HCEC 1CT (cell line): ENCODE data around the gene PPM1D.
"Not testable (repeated sequence)": the region's sequence is repeated elsewhere in the genome, so short reads cannot be mapped to it uniquely, and the experiment has no call there.

Experiments
- DNase-seq: peaks from one replicate; pipeline ENCODE4 v3.0.0-alpha.2; 2017

Gene PPM1D

DNA sequence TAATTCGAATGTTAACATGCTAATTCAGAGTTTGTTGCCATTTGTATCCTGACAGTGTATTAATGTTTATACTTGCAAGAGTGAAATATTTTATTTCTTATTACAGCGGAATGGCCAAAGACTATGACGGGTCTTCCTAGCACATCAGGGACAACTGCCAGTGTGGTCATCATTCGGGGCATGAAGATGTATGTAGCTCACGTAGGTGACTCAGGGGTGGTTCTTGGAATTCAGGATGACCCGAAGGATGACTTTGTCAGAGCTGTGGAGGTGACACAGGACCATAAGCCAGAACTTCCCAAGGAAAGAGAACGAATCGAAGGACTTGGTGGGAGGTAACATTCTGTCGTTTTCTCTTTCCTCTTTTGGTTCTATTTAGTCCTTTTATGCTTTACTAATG, 23.4 kb downstream of the PPM1D start:
- DNase-seq = no peak

- no peak for DNase-seq
Observed at GRCh38 chr17:60627124-60627523, 27.1 kb downstream of the PPM1D start.

DNA sequence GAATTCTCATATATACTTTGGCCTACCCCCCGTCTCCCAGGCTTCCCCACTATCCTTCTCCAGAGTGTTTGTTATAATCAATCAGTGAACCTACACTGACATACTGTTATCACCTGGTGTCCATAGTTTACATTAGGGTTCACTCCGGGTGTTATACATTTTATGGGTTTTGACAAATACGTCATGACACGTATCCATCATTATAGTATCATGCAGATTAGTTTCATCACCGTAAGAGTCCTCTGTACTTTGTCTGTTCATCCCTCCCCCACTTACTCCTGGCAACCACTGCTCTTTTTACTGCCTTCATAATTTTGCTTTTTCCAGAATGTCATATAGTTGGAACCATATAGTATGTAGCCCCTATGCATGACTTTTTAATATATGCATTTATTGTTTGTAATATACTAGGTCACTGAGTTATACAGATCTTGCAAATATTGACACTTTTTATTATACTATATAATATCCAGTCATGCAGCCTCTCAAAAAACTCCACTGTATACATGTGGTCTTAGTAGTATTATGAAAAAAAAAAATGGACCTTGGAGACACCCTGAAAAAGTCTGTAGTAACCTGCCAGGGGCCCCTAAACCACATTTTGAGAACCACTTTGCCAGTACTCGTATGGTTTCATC, 28.4 kb downstream of the PPM1D start:
- no peak for DNase-seq

DNA sequence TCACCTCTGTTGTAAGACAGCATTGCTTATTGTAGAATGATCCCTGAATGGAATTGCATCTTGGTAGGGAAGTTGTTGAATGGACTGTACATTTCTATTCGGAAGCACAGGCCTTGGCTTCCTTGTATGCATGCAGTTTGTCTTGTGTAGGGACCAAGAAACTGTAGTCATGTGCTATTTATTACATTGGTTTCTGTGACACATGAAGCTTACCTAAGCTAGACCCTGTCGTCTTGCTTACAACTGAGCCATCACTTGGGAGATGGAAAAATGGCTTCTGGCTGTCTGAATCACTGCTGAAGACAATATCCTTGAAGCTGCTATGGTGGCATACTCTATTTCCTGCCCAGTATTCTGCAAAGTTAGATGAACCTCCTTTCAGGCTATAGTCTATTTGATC, 29.1 kb downstream of the PPM1D start:
- no peak for DNase-seq

- DNase-seq = no peak
Observed at GRCh38 chr17:60630352-60630751, 30.4 kb downstream of the PPM1D start.

DNA sequence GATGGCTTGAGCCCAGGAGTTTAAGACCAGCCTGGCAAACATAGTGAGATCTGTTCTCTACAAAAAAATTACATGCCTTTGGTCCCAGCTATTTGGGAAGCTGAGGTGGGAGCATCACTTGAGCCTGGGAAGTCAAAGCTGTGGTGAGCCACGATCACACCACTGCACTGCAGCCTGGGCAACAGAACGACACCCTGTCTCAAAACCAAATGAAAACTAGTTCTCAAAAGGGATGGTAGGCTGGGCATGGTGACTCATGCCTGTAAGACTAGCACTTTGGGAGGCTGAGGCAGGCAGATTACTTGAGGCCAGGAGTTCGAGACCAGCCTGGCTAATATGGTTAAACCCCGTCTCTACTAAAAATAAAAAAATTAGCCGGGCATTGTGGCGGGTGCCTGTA, 31.1 kb downstream of the PPM1D start:
- no peak for DNase-seq

- no peak for DNase-seq
Observed at GRCh38 chr17:60637683-60638082, 37.7 kb downstream of the PPM1D start.

DNA sequence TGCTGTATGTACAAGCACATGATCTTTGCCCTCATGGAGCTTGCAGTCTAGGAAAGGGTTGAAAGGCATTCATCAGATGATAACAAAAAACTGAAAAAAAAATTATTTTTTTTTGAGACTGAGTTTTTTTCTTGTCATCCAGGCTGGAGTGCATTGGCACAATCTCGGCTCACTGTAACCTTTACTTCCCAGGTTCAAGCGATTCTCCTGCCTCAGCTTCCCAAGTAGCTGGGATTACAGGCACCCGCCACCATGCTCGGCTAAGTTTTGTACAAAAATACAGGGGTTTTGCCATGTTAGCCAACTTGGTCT, 39.0 kb downstream of the PPM1D start:
- DNase-seq = no peak

- peak; percentile 31 for DNase-seq
Observed at GRCh38 chr17:60640503-60640902, 40.5 kb downstream of the PPM1D start.

GRCh38 chr17:60641126-60641525, 41.1 kb downstream of the PPM1D start:
- DNase-seq = peak; percentile 35

GRCh38 chr17:60641810-60642220, 41.8 kb downstream of the PPM1D start:
- peak; percentile 76 for DNase-seq

GRCh38 chr17:60645918-60646523, 46.0 kb downstream of the PPM1D start:
- DNase-seq = no peak

- no peak for DNase-seq
Observed at GRCh38 chr17:60646701-60647100, 46.7 kb downstream of the PPM1D start.

DNA sequence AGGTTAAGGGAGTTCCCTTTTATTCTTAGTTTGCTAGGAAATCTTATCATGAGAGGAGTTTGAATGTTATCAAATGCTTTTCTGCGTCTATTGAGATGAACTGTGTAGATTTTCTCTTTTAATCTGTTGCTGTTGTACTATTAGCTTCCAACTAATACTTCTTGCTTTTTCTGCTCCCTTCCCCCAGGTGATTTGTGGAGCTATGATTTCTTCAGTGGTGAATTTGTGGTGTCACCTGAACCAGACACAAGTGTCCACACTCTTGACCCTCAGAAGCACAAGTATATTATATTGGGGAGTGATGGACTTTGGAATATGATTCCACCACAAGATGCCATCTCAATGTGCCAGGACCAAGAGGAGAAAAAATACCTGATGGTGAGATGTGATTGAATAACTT, 47.7 kb downstream of the PPM1D start:
- no peak for DNase-seq

GRCh38 chr17:60652454-60653247, 52.7 kb downstream of the PPM1D start:
- DNase-seq = no peak

GRCh38 chr17:60653569-60653968, 53.6 kb downstream of the PPM1D start:
- no peak for DNase-seq

GRCh38 chr17:60656499-60656898, 56.5 kb downstream of the PPM1D start:
- DNase-seq = no peak

DNA sequence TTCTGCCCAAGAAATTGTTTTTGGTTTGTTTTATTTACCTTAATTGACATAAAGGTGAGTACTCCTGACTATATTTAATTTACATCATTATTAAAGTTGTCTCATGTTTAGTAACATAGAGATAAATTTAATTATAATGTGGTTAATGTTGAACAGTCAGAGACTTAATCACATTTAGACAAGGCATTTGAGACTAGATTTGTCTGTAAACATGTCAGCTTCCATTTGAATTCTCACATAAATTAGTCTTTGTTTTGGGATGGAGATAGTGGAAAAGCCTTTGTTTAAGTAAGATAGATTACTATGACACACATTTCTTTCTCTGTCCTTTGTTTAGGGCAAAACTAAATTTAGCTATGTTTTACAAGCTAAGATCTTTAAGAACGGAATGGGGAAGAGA, 59.2 kb downstream of the PPM1D start:
- no peak for DNase-seq

DNA sequence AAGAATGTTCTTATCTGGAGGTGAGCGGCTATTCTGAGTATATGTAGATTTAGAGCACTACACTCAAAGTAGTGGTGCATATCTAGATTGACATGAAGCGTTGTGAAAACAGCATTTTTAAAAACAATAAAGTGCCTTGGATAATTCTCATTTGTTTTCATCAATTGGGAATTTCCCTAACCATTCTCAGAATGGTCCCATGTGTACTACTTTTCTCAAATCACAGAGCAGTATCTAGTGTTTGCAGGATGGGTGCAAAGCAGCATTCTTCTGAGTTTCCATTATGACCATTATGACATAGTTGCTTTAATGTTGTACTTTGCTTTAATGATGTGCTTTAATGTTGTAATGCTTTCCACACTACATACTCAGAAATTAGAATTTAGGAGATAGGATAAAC, 61.5 kb downstream of the PPM1D start:
- no peak for DNase-seq

DNA sequence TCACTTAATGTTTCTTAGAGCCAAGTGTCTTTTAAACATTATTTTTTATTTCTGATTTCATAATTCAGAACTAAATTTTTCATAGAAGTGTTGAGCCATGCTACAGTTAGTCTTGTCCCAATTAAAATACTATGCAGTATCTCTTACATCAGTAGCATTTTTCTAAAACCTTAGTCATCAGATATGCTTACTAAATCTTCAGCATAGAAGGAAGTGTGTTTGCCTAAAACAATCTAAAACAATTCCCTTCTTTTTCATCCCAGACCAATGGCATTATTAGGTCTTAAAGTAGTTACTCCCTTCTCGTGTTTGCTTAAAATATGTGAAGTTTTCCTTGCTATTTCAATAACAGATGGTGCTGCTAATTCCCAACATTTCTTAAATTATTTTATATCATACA, 64.0 kb downstream of the PPM1D start:
- DNase-seq = peak; percentile 37

DNA sequence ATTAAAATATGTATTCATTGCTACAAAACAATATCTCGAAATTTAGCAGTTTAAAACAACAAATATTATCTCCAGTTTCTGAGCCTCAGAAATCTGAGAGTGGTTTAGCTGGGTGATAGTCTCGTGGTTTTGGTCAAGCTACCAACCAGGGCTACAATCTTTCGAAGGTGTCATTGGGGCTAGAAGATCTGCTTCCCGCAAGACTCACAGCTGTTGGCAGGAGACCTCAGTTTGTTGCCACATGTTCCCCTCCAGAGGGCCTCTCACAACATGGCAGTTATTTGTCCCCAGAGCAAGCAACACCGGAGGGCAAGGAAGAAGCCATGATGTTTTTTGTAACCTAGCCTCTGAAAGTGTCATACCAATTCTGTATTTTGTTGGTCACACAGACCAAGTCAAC, 65.6 kb downstream of the PPM1D start:
- DNase-seq = no peak

GRCh38 chr17:60668741-60669140, 68.7 kb downstream of the PPM1D start:
- DNase-seq = not testable (repeated sequence)

DNA sequence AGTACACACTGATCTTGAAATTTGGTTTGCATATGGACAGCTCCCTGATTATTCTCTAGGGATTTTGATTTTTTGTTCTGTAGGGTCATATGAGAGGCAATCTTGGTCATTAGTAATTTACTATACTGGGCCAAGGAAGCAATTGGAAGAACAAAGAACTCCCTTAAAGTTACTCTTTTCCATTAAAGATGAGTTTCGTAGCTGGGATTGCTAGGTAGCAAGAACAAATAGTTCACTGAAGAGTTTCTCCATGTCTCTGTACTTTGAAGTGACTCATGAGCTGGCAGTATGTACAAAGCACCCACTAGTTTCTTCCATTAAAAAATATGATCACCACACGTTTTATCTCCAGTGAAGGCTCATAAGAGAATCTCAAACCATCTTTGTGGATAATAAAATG, 71.5 kb downstream of the PPM1D start:
- DNase-seq = no peak

- DNase-seq = not testable (repeated sequence)
Observed at GRCh38 chr17:60674637-60675036, 74.6 kb downstream of the PPM1D start.

DNA sequence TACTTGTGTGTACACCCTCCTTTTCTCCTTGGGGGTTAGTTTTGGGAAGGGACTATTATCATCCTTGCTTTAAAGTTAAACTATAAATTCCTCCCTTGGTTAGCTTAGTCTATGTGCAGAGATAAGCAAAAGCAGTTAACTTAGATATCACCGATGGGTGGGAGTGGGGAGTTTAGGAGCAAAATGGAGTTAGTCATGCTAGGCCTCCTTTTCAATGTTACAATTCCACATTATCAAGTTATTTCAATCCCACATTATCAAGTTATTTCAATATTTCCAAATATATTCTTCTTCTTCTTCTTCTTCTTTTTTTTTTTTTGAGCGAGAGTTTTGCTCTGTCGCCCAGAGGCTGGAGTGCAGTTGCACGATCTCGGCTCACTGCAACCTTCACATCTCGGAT, 76.0 kb downstream of the PPM1D start:
- no peak for DNase-seq
